GM21717 (cell line): ENCODE measurements around the gene PLEKHA7.

Source experiments
- ATAC-seq: cut with Tn5 transposase; IDR thresholded peaks from one replicate; pipeline ENCODE4 v1.9.1; 2021; ENCODE audit warnings: mild to moderate bottlenecking, moderate library complexity; ENCODE audit not compliant: unreplicated experiment

The PLEKHA7 gene

GRCh38 chr11:16946477-16947282, 67.5 kb downstream of the PLEKHA7 start:
- peak; percentile 67 for ATAC-seq

GRCh38 chr11:16945671-16946469, 68.3 kb downstream of the PLEKHA7 start:
- ATAC-seq: peak; percentile 84

GRCh38 chr11:16942911-16943310, 71.3 kb downstream of the PLEKHA7 start:
- no peak for ATAC-seq

GRCh38 chr11:16942342-16942741, 71.9 kb downstream of the PLEKHA7 start:
- no peak for ATAC-seq

GRCh38 chr11:16941935-16942334, 72.3 kb downstream of the PLEKHA7 start:
- no peak for ATAC-seq

GRCh38 chr11:16938061-16938460, 76.2 kb downstream of the PLEKHA7 start:
- ATAC-seq: no peak

- ATAC-seq: no peak
Observed at GRCh38 chr11:16936643-16937042, 77.6 kb downstream of the PLEKHA7 start.

- no peak for ATAC-seq
Observed at GRCh38 chr11:16935518-16936302, 78.5 kb downstream of the PLEKHA7 start.

GRCh38 chr11:16933756-16934603, 80.2 kb downstream of the PLEKHA7 start:
- ATAC-seq: no peak

- no peak for ATAC-seq
Observed at GRCh38 chr11:16933291-16933690, 80.9 kb downstream of the PLEKHA7 start.

GRCh38 chr11:16928044-16928443, 86.2 kb downstream of the PLEKHA7 start:
- no peak for ATAC-seq

GRCh38 chr11:16926883-16927626, 87.2 kb downstream of the PLEKHA7 start:
- no peak for ATAC-seq

- no peak for ATAC-seq
Observed at GRCh38 chr11:16925561-16926065, 88.6 kb downstream of the PLEKHA7 start.

GRCh38 chr11:16924826-16925560, 89.2 kb downstream of the PLEKHA7 start:
- peak; percentile 36 for ATAC-seq

GRCh38 chr11:16924462-16924825, 89.8 kb downstream of the PLEKHA7 start:
- peak; percentile 56 for ATAC-seq

- peak; percentile 71 for ATAC-seq
Observed at GRCh38 chr11:16923987-16924386, 90.2 kb downstream of the PLEKHA7 start.

- ATAC-seq: no peak
Observed at GRCh38 chr11:16921668-16922067, 92.5 kb downstream of the PLEKHA7 start.

GRCh38 chr11:16921019-16921418, 93.2 kb downstream of the PLEKHA7 start:
- ATAC-seq: no peak

- no peak for ATAC-seq
Observed at GRCh38 chr11:16920559-16920958, 93.7 kb downstream of the PLEKHA7 start.
